NAMALWA (cell line): ENCODE measurements around the gene OR4B1.

Experiments
- DNase-seq: peaks from one replicate; pipeline ENCODE4 v3.0.0-alpha.2; 2015; ENCODE audit warnings: low spot score

The OR4B1 gene

DNA sequence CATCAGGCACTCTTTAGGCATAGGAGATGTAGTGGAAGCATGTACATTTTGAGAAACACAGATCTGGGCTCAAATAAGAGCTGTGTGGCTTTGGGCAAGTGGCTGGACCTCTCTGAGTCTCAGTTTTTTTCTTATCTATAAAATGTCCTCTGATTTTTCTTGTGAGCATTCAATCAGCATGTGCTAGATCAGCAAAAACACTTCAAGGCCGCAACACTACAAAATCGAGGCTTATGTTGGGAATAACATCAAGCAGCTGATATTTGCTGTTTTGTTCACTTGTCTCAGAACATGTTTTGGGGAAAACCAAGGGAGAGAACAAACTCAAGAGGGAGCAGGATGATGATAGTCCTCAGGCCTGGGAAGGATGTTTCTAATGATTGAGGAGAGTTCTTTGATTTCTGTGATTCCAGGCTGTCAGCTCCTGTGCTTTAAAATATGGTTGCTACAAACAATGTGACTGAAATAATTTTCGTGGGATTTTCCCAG, 46.9 kb downstream of the OR4B1 start, which contains the start of gene OR4X1:
OR4X1 (plus strand) TSS at position 439 of the 489 bp plus-strand sequence; CDS start at position 439, 0 bp downstream.
- no peak for DNase-seq
